ENCODE data around the gene CD33.
"Not testable (repeated sequence)": the region's sequence is repeated elsewhere in the genome, so short reads cannot be mapped to it uniquely, and the experiment has no call there.

Gene CD33

DNA sequence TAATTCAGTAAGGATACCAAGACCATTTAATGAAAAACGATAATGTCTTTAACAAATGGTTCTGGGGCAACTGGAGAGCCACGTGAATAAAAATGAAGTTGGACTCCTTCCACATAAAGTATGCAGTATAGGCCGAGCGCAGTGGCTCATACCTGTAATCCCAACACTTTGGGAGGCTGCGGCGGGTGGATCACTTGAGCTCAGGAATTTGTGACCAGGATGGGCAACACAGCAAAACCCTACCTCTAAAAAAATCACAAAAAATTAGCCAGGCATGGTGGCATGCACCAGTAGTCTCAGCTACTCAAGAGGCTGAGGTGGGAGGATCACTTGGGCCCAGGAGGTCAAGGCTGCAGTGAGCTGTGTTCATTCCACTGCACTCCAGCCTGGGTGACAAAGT is 20.6 kb upstream of the CD33 start:
- Histone ChIP-seq H3F3A (ENCODE audit: insufficient read depth, low read length) (no peaks in the 10 kb centered on the region), H3K9me2 (replicated peaks; ENCODE audit: insufficient read depth, low read length) (no peaks in the 10 kb centered on the region), H3K4me2 (ENCODE audit: low read depth, low read length) (no peak overlapping the region), H3K9ac (ENCODE audit: low read length) (no peak overlapping the region), H4K20me1 (ENCODE audit: insufficient read depth, low read length) (no peaks in the 10 kb centered on the region), H3K79me2 (ENCODE audit: low read length) (no peaks in the 10 kb centered on the region), H3K27ac (ENCODE audit: low read length) (no peak overlapping the region), H3K9me3 (replicated peaks; ENCODE audit: insufficient read depth, low read length) (no peaks in the 10 kb centered on the region), H2AFZ (ENCODE audit: low read length) (no peak overlapping the region), H3K36me3 (replicated peaks; ENCODE audit: insufficient read depth, low read length) (no peaks in the 10 kb centered on the region), H3K4me3 (ENCODE audit: low read length) (no peak overlapping the region), H3K4me1 (ENCODE audit: low read length) (no peaks in the 10 kb centered on the region), H3K27me3 (replicated peaks; ENCODE audit: insufficient read depth, low read length) (no peaks in the 10 kb centered on the region)
- no peak for TF ChIP-seq EZH2phosphoT487 (IDR thresholded peaks at IDR 0.05; ENCODE audit: low read length)
- TF ChIP-seq, protein P1, sequence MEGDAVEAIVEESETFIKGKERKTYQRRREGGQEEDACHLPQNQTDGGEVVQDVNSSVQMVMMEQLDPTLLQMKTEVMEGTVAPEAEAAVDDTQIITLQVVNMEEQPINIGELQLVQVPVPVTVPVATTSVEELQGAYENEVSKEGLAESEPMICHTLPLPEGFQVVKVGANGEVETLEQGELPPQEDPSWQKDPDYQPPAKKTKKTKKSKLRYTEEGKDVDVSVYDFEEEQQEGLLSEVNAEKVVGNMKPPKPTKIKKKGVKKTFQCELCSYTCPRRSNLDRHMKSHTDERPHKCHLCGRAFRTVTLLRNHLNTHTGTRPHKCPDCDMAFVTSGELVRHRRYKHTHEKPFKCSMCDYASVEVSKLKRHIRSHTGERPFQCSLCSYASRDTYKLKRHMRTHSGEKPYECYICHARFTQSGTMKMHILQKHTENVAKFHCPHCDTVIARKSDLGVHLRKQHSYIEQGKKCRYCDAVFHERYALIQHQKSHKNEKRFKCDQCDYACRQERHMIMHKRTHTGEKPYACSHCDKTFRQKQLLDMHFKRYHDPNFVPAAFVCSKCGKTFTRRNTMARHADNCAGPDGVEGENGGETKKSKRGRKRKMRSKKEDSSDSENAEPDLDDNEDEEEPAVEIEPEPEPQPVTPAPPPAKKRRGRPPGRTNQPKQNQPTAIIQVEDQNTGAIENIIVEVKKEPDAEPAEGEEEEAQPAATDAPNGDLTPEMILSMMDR (IDR thresholded peaks at IDR 0.05; ENCODE audit: low read length): no peak
- no peak for TF ChIP-seq EZH2 (optimal IDR thresholded peaks at IDR 0.05; ENCODE audit: low read depth, low read length)
- DNase-seq: no peak

DNA sequence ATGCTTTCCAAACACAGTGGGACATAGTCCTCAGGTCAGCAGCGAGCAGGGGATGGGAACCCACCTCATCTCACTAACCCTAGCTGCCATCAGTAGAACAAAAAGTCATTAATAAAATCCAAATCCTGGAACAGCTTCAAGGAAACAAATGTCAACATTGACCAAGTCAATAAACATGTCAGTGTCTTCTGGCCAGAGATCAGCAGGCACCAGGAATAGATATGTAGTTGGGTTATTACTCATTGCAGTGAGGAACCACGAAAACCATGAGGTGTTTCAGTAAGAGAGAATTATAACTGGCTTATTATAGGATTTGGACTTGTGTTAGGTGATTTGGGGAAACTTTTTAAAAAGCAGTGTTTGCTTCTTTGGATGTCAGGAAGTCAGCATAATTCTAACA is 17.1 kb upstream of the CD33 start:
- Histone ChIP-seq H4K20me1 (ENCODE audit: insufficient read depth, low read length) (no peaks in the 10 kb centered on the region), H3K36me3 (replicated peaks; ENCODE audit: insufficient read depth, low read length) (no peaks in the 10 kb centered on the region), H3K4me1 (ENCODE audit: low read length) (no peaks in the 10 kb centered on the region), H3K4me2 (ENCODE audit: low read depth, low read length) (no peak overlapping the region), H3F3A (ENCODE audit: insufficient read depth, low read length) (no peaks in the 10 kb centered on the region), H3K27me3 (replicated peaks; ENCODE audit: insufficient read depth, low read length) (no peaks in the 10 kb centered on the region), H3K9me3 (replicated peaks; ENCODE audit: insufficient read depth, low read length) (no peaks in the 10 kb centered on the region), H3K9ac (ENCODE audit: low read length) (no peak overlapping the region), H3K4me3 (ENCODE audit: low read length) (no peak overlapping the region), H3K9me2 (replicated peaks; ENCODE audit: insufficient read depth, low read length) (no peaks in the 10 kb centered on the region), H2AFZ (ENCODE audit: low read length) (no peak overlapping the region), H3K79me2 (ENCODE audit: low read length) (no peaks in the 10 kb centered on the region), H3K27ac (ENCODE audit: low read length) (no peak overlapping the region)
- no peak for DNase-seq
- TF ChIP-seq EZH2 (optimal IDR thresholded peaks at IDR 0.05; ENCODE audit: low read depth, low read length) (no peak), EZH2phosphoT487 (IDR thresholded peaks at IDR 0.05; ENCODE audit: low read length) (no peak)
- TF ChIP-seq, protein P1 (IDR thresholded peaks at IDR 0.05; ENCODE audit: low read length): no peak

DNA sequence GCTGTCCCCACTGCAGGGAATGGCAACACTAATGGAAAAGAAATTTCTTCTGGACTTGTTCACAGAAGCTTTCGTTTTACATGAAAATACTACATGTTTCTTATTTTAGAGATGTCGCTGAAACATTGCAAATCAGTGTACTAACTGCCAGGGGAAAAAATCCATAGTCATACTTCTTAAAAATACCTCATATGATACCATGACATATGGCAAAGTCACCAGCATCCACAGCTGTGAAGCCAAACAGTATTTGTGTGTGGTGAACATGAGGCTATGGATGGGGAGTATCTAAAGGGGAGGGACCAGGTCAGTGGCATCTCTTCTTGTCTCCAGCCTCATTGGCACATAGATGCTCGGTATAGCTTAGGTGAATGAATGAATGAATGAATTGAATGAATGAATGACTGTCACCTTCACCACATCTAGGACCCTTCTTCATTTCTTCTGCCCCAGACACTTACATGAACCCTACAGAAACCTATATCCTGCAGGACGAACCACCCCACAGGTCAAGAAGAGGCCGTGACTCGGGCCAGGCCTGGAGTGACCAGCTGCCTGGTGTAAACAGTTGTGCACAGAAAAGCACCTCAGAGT is 14.6 kb upstream of the CD33 start:
- H3K27me3 ChIP-seq (replicated peaks; ENCODE audit: insufficient read depth, low read length): no peaks in the 10 kb centered on the region
- H3K9ac ChIP-seq (ENCODE audit: low read length): no peak overlapping the region
- no peaks in the 10 kb centered on the region for H3K4me1 ChIP-seq (ENCODE audit: low read length)
- H3K4me3 ChIP-seq (ENCODE audit: low read length): no peak overlapping the region
- H3K9me3 ChIP-seq (replicated peaks; ENCODE audit: insufficient read depth, low read length): no peaks in the 10 kb centered on the region
- H4K20me1 ChIP-seq (ENCODE audit: insufficient read depth, low read length): no peaks in the 10 kb centered on the region
- no peaks in the 10 kb centered on the region for H3K79me2 ChIP-seq (ENCODE audit: low read length)
- TF ChIP-seq EZH2phosphoT487 (IDR thresholded peaks at IDR 0.05; ENCODE audit: low read length) (no peak), EZH2 (optimal IDR thresholded peaks at IDR 0.05; ENCODE audit: low read depth, low read length) (no peak)
- TF ChIP-seq, protein P1 (IDR thresholded peaks at IDR 0.05; ENCODE audit: low read length): no peak
- H3K4me2 ChIP-seq (ENCODE audit: low read depth, low read length): no peak overlapping the region
- no peak overlapping the region for H3K27ac ChIP-seq (ENCODE audit: low read length)
- no peak overlapping the region for H2AFZ ChIP-seq (ENCODE audit: low read length)
- no peaks in the 10 kb centered on the region for H3K36me3 ChIP-seq (replicated peaks; ENCODE audit: insufficient read depth, low read length)
- H3F3A ChIP-seq (ENCODE audit: insufficient read depth, low read length): no peaks in the 10 kb centered on the region
- H3K9me2 ChIP-seq (replicated peaks; ENCODE audit: insufficient read depth, low read length): no peaks in the 10 kb centered on the region
- DNase-seq: no peak

DNA sequence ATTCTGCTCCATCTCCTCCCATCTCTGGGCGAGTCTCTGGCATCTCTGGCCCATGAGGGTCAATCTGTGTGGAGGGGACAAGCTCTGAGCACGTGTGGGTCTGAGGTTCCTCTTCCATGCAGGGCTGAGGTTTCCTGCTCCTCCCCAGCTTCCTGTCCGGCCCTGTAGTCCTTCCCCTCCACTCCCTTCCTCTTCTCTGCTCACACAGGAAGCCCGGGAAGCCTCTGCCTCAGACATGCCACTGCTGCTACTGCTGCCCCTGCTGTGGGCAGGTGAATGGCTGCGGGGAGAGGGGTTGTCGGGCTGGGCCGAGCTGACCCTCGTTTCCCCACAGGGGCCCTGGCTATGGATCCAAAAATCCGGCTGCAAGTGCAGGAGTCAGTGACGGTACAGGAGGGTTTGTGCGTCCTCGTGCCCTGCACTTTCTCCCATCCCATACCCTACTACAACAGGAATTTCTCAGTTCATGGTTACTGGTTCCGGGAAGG is 14.0 kb upstream of the CD33 start:
- H3K9me3 ChIP-seq (replicated peaks; ENCODE audit: insufficient read depth, low read length); H3F3A ChIP-seq (ENCODE audit: insufficient read depth, low read length); H3K36me3 ChIP-seq (replicated peaks; ENCODE audit: insufficient read depth, low read length); H3K27ac ChIP-seq (ENCODE audit: low read length); H2AFZ ChIP-seq (ENCODE audit: low read length); H4K20me1 ChIP-seq (ENCODE audit: insufficient read depth, low read length); H3K4me2 ChIP-seq (ENCODE audit: low read depth, low read length); H3K79me2 ChIP-seq (ENCODE audit: low read length); H3K9ac ChIP-seq (ENCODE audit: low read length); DNase-seq; H3K9me2 ChIP-seq (replicated peaks; ENCODE audit: insufficient read depth, low read length); H3K27me3 ChIP-seq (replicated peaks; ENCODE audit: insufficient read depth, low read length); H3K4me1 ChIP-seq (ENCODE audit: low read length); H3K4me3 ChIP-seq (ENCODE audit: low read length): not testable (repeated sequence)

All from MM.1S (cell line).